H1 (cell line): ENCODE measurements around the gene KLHL26.

Source experiments
- EP300 ChIP-seq, 2 experiments: IDR thresholded peaks; 1 replicate in 1 of 2; 2 replicates in 1 of 2; pipeline ENCODE4 v1.6.1; 2011 to 2012; ENCODE audit warnings: low read depth in 2 of 2, low read length in 2 of 2, mild to moderate bottlenecking in 2 of 2, borderline replicate concordance in 1 of 2, inconsistent platforms in 1 of 2, moderate library complexity in 1 of 2
- JUN ChIP-seq: IDR thresholded peaks from 2 replicates; pipeline ENCODE4 v1.6.1; 2011; ENCODE audit warnings: low read depth, mild to moderate bottlenecking, improper control_type of control experiment, low read length
- KDM4A ChIP-seq: IDR thresholded peaks from one replicate; pipeline ENCODE4 v1.7.1; 2012; ENCODE audit warnings: low read depth, mild to moderate bottlenecking, moderate library complexity, low read length, inconsistent platforms; ENCODE audit not compliant: severe bottlenecking
- PHF8 ChIP-seq: fragments of 200-600 bp; sonication (generic); conservative IDR thresholded peaks from 2 replicates; pipeline ENCODE4 v1.7.1; 2012; ENCODE audit warnings: low read depth, mild to moderate bottlenecking, inconsistent platforms, low read length, moderate library complexity
- POLR2A ChIP-seq, 2 experiments: IDR thresholded peaks; 1 replicate in 1 of 2; 2 replicates in 1 of 2; pipeline ENCODE4 v1.6.1; 2011; ENCODE audit warnings: low read depth in 2 of 2, low read length in 2 of 2, mild to moderate bottlenecking in 2 of 2; ENCODE audit errors: control extremely low read depth in 1 of 2
- POLR2AphosphoS5 ChIP-seq: IDR thresholded peaks from 2 replicates; pipeline ENCODE4 v1.6.1; 2011; ENCODE audit warnings: low read depth, low read length
- RAD21 ChIP-seq, 2 experiments: IDR thresholded peaks in 1 of 2; conservative IDR thresholded peaks in 1 of 2; 2 replicates each; pipeline ENCODE4 v1.6.1; 2011; ENCODE audit warnings: low read depth in 2 of 2, low read length in 2 of 2, improper control_type of control experiment in 1 of 2, inconsistent platforms in 1 of 2, mild to moderate bottlenecking in 1 of 2, moderate library complexity in 1 of 2
- SP4 ChIP-seq: IDR thresholded peaks from 2 replicates; pipeline ENCODE4 v1.6.1; 2012; ENCODE audit warnings: low read length, inconsistent platforms
- YY1 ChIP-seq: IDR thresholded peaks from 2 replicates; pipeline ENCODE4 v1.6.1; 2011; ENCODE audit warnings: low read depth, mild to moderate bottlenecking, low read length
- TF ChIP-seq, protein P1 (sequence below), 3 experiments: IDR thresholded peaks; 1 replicate in 2 of 3; 2 replicates in 1 of 3; pipeline versions ENCODE4 v1.5.1 to v1.6.1; 2011; ENCODE audit warnings: low read length in 3 of 3, mild to moderate bottlenecking in 3 of 3, inconsistent platforms in 2 of 3, low read depth in 1 of 3, moderate library complexity in 1 of 3; ENCODE audit not compliant: insufficient read depth in 1 of 3; ENCODE audit errors: control extremely low read depth in 1 of 3
- TF ChIP-seq, protein P2 (sequence below): IDR thresholded peaks from 2 replicates; pipeline ENCODE4 v1.6.1; 2012; ENCODE audit warnings: inconsistent platforms

DNA sequence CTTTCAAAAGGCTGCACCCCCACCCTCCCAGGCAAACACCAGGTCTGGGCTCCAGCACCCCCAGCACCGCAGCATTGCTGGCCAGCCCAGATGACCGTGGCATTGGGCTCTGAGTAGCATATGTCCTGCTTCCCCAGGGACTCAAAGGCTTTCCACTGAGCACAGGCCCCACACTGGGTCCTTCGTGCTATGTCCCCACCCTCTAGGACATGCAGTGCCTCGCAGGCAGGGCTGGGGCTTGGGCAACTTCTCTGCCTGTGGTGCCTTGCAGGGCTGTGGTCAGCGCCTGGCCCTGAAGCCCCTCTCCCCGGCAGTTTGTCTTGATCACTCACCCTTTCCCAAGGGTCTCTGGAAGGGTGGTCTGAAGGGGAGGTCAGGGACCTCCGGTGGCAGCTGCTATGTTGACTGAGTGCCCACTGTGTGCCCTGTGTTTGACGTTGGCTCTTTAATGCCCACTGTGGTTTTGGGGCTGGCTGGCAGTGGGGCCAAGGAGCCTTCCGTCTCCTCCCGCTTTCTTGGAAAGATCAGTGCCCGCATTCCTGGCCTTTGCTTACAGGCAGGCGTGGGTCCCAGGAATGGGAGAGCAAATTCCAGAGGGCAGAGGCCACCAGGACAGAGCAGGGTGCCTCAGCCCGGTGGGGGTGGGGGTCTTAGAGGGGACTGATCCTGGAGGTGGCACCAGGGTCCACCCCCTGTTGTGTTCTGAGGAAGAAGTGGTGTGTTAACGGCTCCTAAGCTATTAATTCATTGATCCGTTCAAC is 26.3 kb downstream of the KLHL26 start:
- no peak for TF ChIP-seq RAD21 (IDR thresholded peaks at IDR 0.05 in 1 of 2, conservative IDR thresholded peaks at IDR 0.05 in 1 of 2; ENCODE audit: low read depth in 2 of 2, low read length in 2 of 2)
- TF ChIP-seq, protein P1, sequence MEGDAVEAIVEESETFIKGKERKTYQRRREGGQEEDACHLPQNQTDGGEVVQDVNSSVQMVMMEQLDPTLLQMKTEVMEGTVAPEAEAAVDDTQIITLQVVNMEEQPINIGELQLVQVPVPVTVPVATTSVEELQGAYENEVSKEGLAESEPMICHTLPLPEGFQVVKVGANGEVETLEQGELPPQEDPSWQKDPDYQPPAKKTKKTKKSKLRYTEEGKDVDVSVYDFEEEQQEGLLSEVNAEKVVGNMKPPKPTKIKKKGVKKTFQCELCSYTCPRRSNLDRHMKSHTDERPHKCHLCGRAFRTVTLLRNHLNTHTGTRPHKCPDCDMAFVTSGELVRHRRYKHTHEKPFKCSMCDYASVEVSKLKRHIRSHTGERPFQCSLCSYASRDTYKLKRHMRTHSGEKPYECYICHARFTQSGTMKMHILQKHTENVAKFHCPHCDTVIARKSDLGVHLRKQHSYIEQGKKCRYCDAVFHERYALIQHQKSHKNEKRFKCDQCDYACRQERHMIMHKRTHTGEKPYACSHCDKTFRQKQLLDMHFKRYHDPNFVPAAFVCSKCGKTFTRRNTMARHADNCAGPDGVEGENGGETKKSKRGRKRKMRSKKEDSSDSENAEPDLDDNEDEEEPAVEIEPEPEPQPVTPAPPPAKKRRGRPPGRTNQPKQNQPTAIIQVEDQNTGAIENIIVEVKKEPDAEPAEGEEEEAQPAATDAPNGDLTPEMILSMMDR (IDR thresholded peaks at IDR 0.05; ENCODE audit: control extremely low read depth in 1 of 3, insufficient read depth in 1 of 3, low read depth in 1 of 3, low read length in 3 of 3): no peak
- TF ChIP-seq POLR2A (IDR thresholded peaks at IDR 0.05; ENCODE audit: control extremely low read depth in 1 of 2, low read depth in 2 of 2, low read length in 2 of 2): no peak
- TF ChIP-seq SP4: no peak
- TF ChIP-seq, protein P2, sequence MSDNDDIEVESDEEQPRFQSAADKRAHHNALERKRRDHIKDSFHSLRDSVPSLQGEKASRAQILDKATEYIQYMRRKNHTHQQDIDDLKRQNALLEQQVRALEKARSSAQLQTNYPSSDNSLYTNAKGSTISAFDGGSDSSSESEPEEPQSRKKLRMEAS: no peak
- no peak for TF ChIP-seq YY1
- no peak for TF ChIP-seq JUN
- no peak for TF ChIP-seq KDM4A
- TF ChIP-seq POLR2AphosphoS5: no peak
- no peak for TF ChIP-seq EP300 (IDR thresholded peaks at IDR 0.05; ENCODE audit: borderline replicate concordance in 1 of 2, low read depth in 2 of 2, low read length in 2 of 2)
- TF ChIP-seq PHF8: no peak
